A549 (cell line): ENCODE data around the gene KANSL3. TPM values are rescaled to one million over a fixed set of nuclear protein-coding genes. Genes with fewer than 3 reads are reported as not detected.
"Not testable (repeated sequence)": the region's sequence is repeated elsewhere in the genome, so short reads cannot be mapped to it uniquely, and the experiment has no call there.

Experiments
- ATAC-seq, 2 experiments: fragments of 200-7000 bp in 1 of 2; fragments of >200 bp in 1 of 2; cut with Nextera tagmentation in 1 of 2; cut with Tn5 transposase in 1 of 2; 3 replicates each; pipeline versions ENCODE4 v1.8.0 to v1.9.1; 2018 to 2020; ENCODE audit warnings: mild to moderate bottlenecking in 1 of 2, moderate library complexity in 1 of 2
- CTCF ChIA-PET: fragments of 300-600 bp; sonication (Branson Sonifier 250); formaldehyde crosslinking; extraction: SDS; loops from one replicate; lab custom pipeline; 2021; ENCODE audit warnings: antibody characterized with exemption, inconsistent platforms; lab: Yijun Ruan, JAX
- POLR2A ChIA-PET: fragments of 350-600 bp; formaldehyde crosslinking; extraction: SDS; loops from one replicate; lab custom pipeline; 2021; ENCODE audit warnings: antibody characterized with exemption, inconsistent platforms; lab: Yijun Ruan, JAX
- DNase-seq, 2 experiments: peaks; one replicate each; pipeline versions ENCODE4 v3.0.0 to v3.0.0-alpha.2; 2011 to 2016; ENCODE audit warnings: low read depth in 1 of 2, low spot score in 1 of 2
- FAIRE-seq: peaks from 2 replicates; lab custom pipeline; 2011; peaks lifted over from hg19 to GRCh38; lab: Jason Lieb, UNC
- H3K27ac ChIP-seq, 2 experiments: fragments of >200 bp; sonication (Bioruptor Twin); formaldehyde crosslinking; 3 replicates each; pipeline ENCODE4 v1.5.1; 2016 to 2017
- H3K4me1 ChIP-seq: fragments of >200 bp; sonication (Bioruptor Twin); formaldehyde crosslinking; 3 replicates; pipeline ENCODE4 v1.6.1; 2016
- H3K4me2 ChIP-seq: fragments of >200 bp; sonication (Bioruptor Twin); formaldehyde crosslinking; 3 replicates; pipeline ENCODE4 v1.6.1; 2016
- H3K4me3 ChIP-seq: fragments of >200 bp; sonication (Bioruptor Twin); formaldehyde crosslinking; 3 replicates; pipeline ENCODE4 v1.5.1; 2016
- H3K9me3 ChIP-seq: fragments of >200 bp; sonication (Bioruptor Twin); formaldehyde crosslinking; 3 replicates; pipeline ENCODE4 v1.6.1; 2016
- BHLHE40 ChIP-seq: IDR thresholded peaks from 2 replicates; pipeline ENCODE4 v1.6.1; 2012; ENCODE audit warnings: low read depth, low read length, inconsistent platforms
- CBX8 ChIP-seq: fragments of 200-600 bp; sonication (generic); IDR thresholded peaks from 2 replicates; pipeline ENCODE4 v1.6.1; 2016
- CEBPB ChIP-seq, 2 experiments: fragments of >200 bp in 1 of 2; sonication (Bioruptor Twin) in 1 of 2; formaldehyde crosslinking in 1 of 2; IDR thresholded peaks; 2 replicates each; pipeline ENCODE4 v1.6.1; 2012 to 2016
- CHD2 ChIP-seq: fragments of 150-350 bp; IDR thresholded peaks from 2 replicates; pipeline ENCODE4 v1.6.1; 2014; ENCODE audit warnings: low read length; ENCODE audit not compliant: partially characterized antibody
- ESRRA ChIP-seq: fragments of 150-350 bp; IDR thresholded peaks from 2 replicates; pipeline ENCODE4 v1.6.1; 2014; ENCODE audit warnings: mild to moderate bottlenecking, low read length, borderline replicate concordance
- FOSL2 ChIP-seq, 2 experiments: fragments of 450-650 bp in 1 of 2; fragments of >200 bp in 1 of 2; sonication (Bioruptor Twin) in 1 of 2; formaldehyde crosslinking; IDR thresholded peaks; 2 replicates each; pipeline versions ENCODE4 v1.5.0 to v1.6.1; 2016 to 2020; ENCODE audit warnings: mild to moderate bottlenecking in 1 of 2, moderate library complexity in 1 of 2
- HOXA7 ChIP-seq: fragments of 250-450 bp; sonication (Bioruptor Pico); IDR thresholded peaks from 2 replicates; pipeline ENCODE4 v1.5.0; 2020; ENCODE audit warnings: mild to moderate bottlenecking, moderate library complexity
- HOXB5 ChIP-seq: fragments of 250-450 bp; sonication (Bioruptor Pico); IDR thresholded peaks from 2 replicates; pipeline ENCODE4 v1.5.0; 2020; ENCODE audit warnings: mild to moderate bottlenecking, moderate library complexity
- JUN ChIP-seq, 2 experiments: fragments of >200 bp; sonication (Bioruptor Twin); formaldehyde crosslinking; IDR thresholded peaks; 2 replicates in 1 of 2; 3 replicates in 1 of 2; pipeline ENCODE4 v1.6.1; 2016 to 2017
- KDM5A ChIP-seq: fragments of 200-600 bp; sonication (generic); IDR thresholded peaks from 2 replicates; pipeline ENCODE4 v1.6.1; 2016; ENCODE audit warnings: antibody characterized with exemption, mild to moderate bottlenecking
- MAFK ChIP-seq: fragments of 450-650 bp; IDR thresholded peaks from 2 replicates; pipeline ENCODE4 v1.6.1; 2014; ENCODE audit not compliant: partially characterized antibody
- PHF8 ChIP-seq: fragments of 200-600 bp; sonication (generic); IDR thresholded peaks from 2 replicates; pipeline ENCODE4 v1.6.1; 2016; ENCODE audit warnings: low read depth, mild to moderate bottlenecking, antibody characterized with exemption, moderate library complexity, borderline replicate concordance
- SMC3 ChIP-seq: fragments of >200 bp; sonication (Bioruptor Twin); formaldehyde crosslinking; IDR thresholded peaks from 3 replicates; pipeline ENCODE4 v1.6.1; 2018; ENCODE audit warnings: inconsistent platforms
- SREBF2 ChIP-seq: fragments of 450-650 bp; IDR thresholded peaks from 2 replicates; pipeline ENCODE4 v1.6.1; 2014; ENCODE audit warnings: mild to moderate bottlenecking, moderate library complexity
- TP53 ChIP-seq: fragments of 250-450 bp; sonication (Bioruptor Pico); IDR thresholded peaks from 2 replicates; pipeline ENCODE4 v1.5.0; 2021; ENCODE audit warnings: mild to moderate bottlenecking, moderate library complexity
- ZFP36 ChIP-seq: fragments of 450-650 bp; IDR thresholded peaks from 2 replicates; pipeline ENCODE4 v1.6.1; 2014; ENCODE audit warnings: borderline replicate concordance; ENCODE audit not compliant: partially characterized antibody
- WGBS: methylation state at CpG from one replicate; pipeline ENCODE4 v1.1.6; 2017; ENCODE audit errors: missing lambda C conversion rate; 5-methylcytosine and 5-hydroxymethylcytosine counted together
- polyA plus RNA-seq, 4 experiments: library from polyadenylated mRNA; depleted of rRNA in 3 of 4; stranded (reverse); fragments of >200 nt; fragmentation: RNase III in 1 of 4; extraction: RNeasy Plus Mini Kit Qiagen cat#74134 plus additional on column Dnase treatment in 1 of 4; gene quantifications; 2 replicates in 3 of 4; 3 replicates in 1 of 4; pipeline ENCODE4 v1.2.3, GENCODE V29; 2011 to 2017
- TF ChIP-seq, protein P1 (sequence below): fragments of 200-600 bp; sonication (generic); IDR thresholded peaks from 2 replicates; pipeline ENCODE4 v1.6.1; 2016; ENCODE audit warnings: antibody characterized with exemption, mild to moderate bottlenecking, moderate library complexity
- TF ChIP-seq, protein P2 (sequence below): fragments of >200 bp; sonication (Bioruptor Twin); formaldehyde crosslinking; IDR thresholded peaks from 3 replicates; pipeline ENCODE4 v1.5.1; 2016
- TF ChIP-seq, protein P3 (sequence below): IDR thresholded peaks from 2 replicates; pipeline ENCODE4 v1.6.1; 2012; ENCODE audit warnings: low read depth, borderline replicate concordance
- TF ChIP-seq, protein P4 (sequence below): IDR thresholded peaks from 2 replicates; pipeline ENCODE4 v1.6.1; 2012

The KANSL3 gene
- polyA plus RNA-seq, 2 of the 4 experiments (the other 2 are of a cell fraction): 23.0 to 25.2 TPM

DNA sequence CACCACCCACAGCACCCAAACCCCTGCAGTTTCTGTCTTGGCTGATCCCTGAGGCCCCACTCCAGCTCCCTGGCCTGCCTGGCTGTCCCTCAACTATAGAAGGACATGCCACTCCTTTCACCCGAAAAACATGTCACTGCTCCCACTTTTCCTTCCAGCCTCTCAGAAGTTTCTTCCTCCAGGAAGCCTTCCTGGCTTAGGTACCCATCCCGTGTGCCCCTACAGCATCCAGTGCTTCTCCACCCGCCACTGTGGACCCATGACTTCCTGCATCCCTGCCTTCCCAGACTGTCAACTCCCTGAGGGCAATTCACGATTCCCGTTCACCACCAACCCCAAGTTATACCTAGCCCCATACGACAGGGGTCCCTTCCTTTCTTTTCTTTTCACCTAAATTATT lies 80.1 kb downstream of the KANSL3 start:
- ATAC-seq: no peak
- H3K27ac ChIP-seq: peak overlapping the region; percentile 88 to 90
- H3K4me2 ChIP-seq: peak overlapping the region; percentile 13; the same call in 1 of the 3 replicates
- POLR2A ChIA-PET: no interaction called here
- no peak overlapping the region for H3K4me3 ChIP-seq
- H3K9me3 ChIP-seq: 0 out of 3 replicates have a peak, but pooled peaks cover 3% of the 10 kb centered on the region
- H3K4me1 ChIP-seq: peaks cover 48% of the 10 kb centered on the region
- TF ChIP-seq, protein P1, sequence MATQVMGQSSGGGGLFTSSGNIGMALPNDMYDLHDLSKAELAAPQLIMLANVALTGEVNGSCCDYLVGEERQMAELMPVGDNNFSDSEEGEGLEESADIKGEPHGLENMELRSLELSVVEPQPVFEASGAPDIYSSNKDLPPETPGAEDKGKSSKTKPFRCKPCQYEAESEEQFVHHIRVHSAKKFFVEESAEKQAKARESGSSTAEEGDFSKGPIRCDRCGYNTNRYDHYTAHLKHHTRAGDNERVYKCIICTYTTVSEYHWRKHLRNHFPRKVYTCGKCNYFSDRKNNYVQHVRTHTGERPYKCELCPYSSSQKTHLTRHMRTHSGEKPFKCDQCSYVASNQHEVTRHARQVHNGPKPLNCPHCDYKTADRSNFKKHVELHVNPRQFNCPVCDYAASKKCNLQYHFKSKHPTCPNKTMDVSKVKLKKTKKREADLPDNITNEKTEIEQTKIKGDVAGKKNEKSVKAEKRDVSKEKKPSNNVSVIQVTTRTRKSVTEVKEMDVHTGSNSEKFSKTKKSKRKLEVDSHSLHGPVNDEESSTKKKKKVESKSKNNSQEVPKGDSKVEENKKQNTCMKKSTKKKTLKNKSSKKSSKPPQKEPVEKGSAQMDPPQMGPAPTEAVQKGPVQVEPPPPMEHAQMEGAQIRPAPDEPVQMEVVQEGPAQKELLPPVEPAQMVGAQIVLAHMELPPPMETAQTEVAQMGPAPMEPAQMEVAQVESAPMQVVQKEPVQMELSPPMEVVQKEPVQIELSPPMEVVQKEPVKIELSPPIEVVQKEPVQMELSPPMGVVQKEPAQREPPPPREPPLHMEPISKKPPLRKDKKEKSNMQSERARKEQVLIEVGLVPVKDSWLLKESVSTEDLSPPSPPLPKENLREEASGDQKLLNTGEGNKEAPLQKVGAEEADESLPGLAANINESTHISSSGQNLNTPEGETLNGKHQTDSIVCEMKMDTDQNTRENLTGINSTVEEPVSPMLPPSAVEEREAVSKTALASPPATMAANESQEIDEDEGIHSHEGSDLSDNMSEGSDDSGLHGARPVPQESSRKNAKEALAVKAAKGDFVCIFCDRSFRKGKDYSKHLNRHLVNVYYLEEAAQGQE: no peak
- TF ChIP-seq MAFK (no peak), ZFP36 (peak; percentile 58), SMC3 (no peak), TP53 (CRISPR knock-in tag) (no peak), HOXA7 (no peak), CEBPB (IDR thresholded peaks at IDR 0.05) (no peak)
- TF ChIP-seq, all 56 proteins: peak for 1
- DNase-seq (no peak), FAIRE-seq (no peak)
- WGBS: 94% methylated on average over 6 of the region's 6 CpGs
- CTCF ChIA-PET: interaction anchor here (0.9 to 12.0 kb wide), 4 partner anchors 11 to 204 kb away, joined by 3 to 186 read pairs (median 58); partner anchors contain the start of gene CNNM4

DNA sequence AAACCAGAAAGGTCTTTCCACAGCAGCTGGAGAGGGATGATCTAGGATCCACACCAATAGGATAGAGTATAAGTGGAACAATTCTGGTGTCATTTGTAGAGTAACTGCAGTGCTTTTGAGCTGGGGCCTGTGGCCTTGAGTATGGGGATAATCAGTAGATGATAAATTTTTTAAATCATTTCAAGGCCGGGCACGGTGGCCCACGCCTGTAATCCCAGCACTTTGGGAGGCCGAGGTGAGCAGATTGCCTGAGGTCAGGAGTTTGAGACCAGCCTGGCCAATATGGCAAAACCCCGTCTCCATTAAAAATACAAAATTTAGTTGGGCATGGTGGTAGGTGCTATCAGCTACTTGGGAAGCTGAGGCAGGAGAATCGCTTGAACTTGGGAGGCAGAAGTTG lies 80.7 kb downstream of the KANSL3 start:
- CTCF ChIA-PET: interaction anchor here (0.7 to 12.0 kb wide), 8 partner anchors 10 to 233 kb away, joined by 3 to 186 read pairs (median 3); partner anchors contain the start of gene CNNM4
- Histone ChIP-seq H3K4me1 (peaks cover 48% of the 10 kb centered on the region), H3K27ac (peak overlapping the region; percentile 88 to 90), H3K4me2 (peak overlapping the region; percentile 75)
- not testable (repeated sequence) for H3K9me3 ChIP-seq, FAIRE-seq, H3K4me3 ChIP-seq, DNase-seq
- ATAC-seq: peak in 1 of 2 experiments; percentile 6; a peak in 1 of 6 replicates
- WGBS: 90% methylated on average over 6 of the region's 6 CpGs
- POLR2A ChIA-PET: interaction anchor here (0.6 to 2.0 kb wide), 4 partner anchors 18 to 294 kb away, joined by 3 to 6 read pairs (median 4); partner anchors contain the start of genes CNNM4 and KANSL3

DNA sequence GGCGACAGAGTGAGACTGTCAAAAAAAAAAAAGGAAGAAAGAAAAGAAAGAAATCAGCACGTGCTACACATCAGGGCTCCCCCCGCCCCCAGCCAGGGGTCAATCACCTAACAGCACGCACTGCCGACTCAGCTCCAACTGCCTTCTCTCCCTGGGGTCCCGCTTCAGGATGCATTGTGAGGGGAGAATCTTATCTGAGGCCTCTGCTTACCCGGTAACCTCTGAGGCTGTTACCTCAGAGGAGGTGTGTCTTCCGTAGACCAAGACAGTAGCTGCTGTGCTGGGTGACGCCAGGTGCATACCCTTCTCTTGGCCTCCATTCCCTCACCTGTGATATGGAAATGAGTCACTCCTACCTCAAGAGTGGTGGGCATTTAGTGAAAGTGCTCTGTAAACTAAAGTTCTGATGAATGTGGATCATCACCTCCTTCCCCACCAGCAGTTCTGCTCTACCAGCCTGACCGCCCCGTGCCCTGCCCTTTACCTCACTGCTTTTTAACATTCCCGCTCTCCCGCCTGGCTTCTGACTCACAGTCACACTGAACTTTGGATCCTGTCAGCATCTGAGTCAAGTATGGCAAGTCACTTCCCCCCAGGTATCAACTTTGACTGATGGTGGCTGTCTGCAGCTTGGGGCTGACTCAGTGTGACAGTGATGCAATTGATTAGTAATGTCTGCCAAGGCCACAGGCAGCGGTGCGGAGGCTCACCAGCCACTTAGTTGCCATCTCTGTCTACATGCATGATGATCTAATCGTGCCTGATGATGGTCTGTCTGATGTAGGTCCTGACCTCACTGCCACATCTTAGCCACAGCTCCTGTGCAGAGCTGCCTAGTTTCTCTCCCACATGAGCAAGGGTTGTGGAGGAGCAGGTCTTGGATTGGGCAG lies 81.4 kb downstream of the KANSL3 start:
- DNase-seq: peak; percentile 95 to 97
- H3K9me3 ChIP-seq: 0 out of 3 replicates have a peak, but pooled peaks cover 3% of the 10 kb centered on the region
- ChIA-PET POLR2A (interaction anchor here (0.6 to 2.0 kb wide), 5 partner anchors 19 to 293 kb away, joined by 3 to 6 read pairs (median 4); partner anchors contain the start of genes CNNM4 and KANSL3), CTCF (interaction anchor here (0.7 to 12.0 kb wide), 10 partner anchors 9 to 242 kb away, joined by 3 to 186 read pairs (median 3); partner anchors contain the start of gene CNNM4)
- peak; percentile 85 to 91 for ATAC-seq
- H3K4me2 ChIP-seq: peak overlapping the region; percentile 75
- 19% methylated on average over 16 of the region's 16 CpGs for WGBS
- H3K4me3 ChIP-seq: no peak overlapping the region
- FAIRE-seq: peak; percentile 98
- peaks cover 48% of the 10 kb centered on the region for H3K4me1 ChIP-seq
- peak overlapping the region; percentile 88 to 90 for H3K27ac ChIP-seq
- TF ChIP-seq TP53 (CRISPR knock-in tag) (no peak), PHF8 (no peak), HOXB5 (CRISPR knock-in tag) (peak; percentile 98), ESRRA (peak; percentile 96), BHLHE40 (0 out of 2 replicates have a peak, but pooled peaks have one; percentile 10), FOSL2 (IDR thresholded peaks at IDR 0.05) (peak; percentile 99), FOSL2 (CRISPR knock-in tag; IDR thresholded peaks at IDR 0.05) (peak; percentile 99), CHD2 (no peak), CBX8 (no peak), JUN (IDR thresholded peaks at IDR 0.05) (peak; percentile 93 to 97), KDM5A (no peak), SREBF2 (no peak)
- TF ChIP-seq, protein P2, sequence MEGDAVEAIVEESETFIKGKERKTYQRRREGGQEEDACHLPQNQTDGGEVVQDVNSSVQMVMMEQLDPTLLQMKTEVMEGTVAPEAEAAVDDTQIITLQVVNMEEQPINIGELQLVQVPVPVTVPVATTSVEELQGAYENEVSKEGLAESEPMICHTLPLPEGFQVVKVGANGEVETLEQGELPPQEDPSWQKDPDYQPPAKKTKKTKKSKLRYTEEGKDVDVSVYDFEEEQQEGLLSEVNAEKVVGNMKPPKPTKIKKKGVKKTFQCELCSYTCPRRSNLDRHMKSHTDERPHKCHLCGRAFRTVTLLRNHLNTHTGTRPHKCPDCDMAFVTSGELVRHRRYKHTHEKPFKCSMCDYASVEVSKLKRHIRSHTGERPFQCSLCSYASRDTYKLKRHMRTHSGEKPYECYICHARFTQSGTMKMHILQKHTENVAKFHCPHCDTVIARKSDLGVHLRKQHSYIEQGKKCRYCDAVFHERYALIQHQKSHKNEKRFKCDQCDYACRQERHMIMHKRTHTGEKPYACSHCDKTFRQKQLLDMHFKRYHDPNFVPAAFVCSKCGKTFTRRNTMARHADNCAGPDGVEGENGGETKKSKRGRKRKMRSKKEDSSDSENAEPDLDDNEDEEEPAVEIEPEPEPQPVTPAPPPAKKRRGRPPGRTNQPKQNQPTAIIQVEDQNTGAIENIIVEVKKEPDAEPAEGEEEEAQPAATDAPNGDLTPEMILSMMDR: no peak
- TF ChIP-seq, protein P1: no peak
- TF ChIP-seq, protein P3, sequence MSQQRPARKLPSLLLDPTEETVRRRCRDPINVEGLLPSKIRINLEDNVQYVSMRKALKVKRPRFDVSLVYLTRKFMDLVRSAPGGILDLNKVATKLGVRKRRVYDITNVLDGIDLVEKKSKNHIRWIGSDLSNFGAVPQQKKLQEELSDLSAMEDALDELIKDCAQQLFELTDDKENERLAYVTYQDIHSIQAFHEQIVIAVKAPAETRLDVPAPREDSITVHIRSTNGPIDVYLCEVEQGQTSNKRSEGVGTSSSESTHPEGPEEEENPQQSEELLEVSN: peak; percentile 87
- TF ChIP-seq, protein P4, sequence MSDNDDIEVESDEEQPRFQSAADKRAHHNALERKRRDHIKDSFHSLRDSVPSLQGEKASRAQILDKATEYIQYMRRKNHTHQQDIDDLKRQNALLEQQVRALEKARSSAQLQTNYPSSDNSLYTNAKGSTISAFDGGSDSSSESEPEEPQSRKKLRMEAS: peak; percentile 91
